ENCODE measurements around the gene UMPS. TPM values are rescaled to one million over a fixed set of nuclear protein-coding genes. Genes with fewer than 3 reads are reported as not detected.
"Not testable (repeated sequence)": the region's sequence is repeated elsewhere in the genome, so short reads cannot be mapped to it uniquely, and the experiment has no call there.

UMPS gene
- total RNA-seq, 2 donors from 2014 or later, result 53.9 to 60.8 TPM

- no peak overlapping the region for H3K27ac Mint-ChIP-seq
- Histone ChIP-seq H3K4me3 (ENCODE audit: low read length) (no peak overlapping the region), H3K36me3 (ENCODE audit: control insufficient read depth, insufficient read depth, low read length) (peaks cover 18% of the 10 kb centered on the region), H3K9me3 (ENCODE audit: control insufficient read depth, low read length) (no peaks in the 10 kb centered on the region), H3K9ac (ENCODE audit: extremely low read depth, low read length, poor library complexity, severe bottlenecking) (no peak overlapping the region), H3K27me3 (ENCODE audit: control insufficient read depth, insufficient read depth, low read length, poor library complexity, severe bottlenecking) (no peaks in the 10 kb centered on the region), H3K4me1 (ENCODE audit: control insufficient read depth, insufficient read depth, low read length) (peaks cover 9% of the 10 kb centered on the region), H3K27ac (ENCODE audit: low read depth, low read length) (no peak overlapping the region)
- peaks cover 53% of the 10 kb centered on the region for H3K4me1 Mint-ChIP-seq
- H3K9me3 Mint-ChIP-seq, result peaks cover 17% of the 10 kb centered on the region
- peak; percentile 30 for DNase-seq
- H3K4me3 Mint-ChIP-seq, result no peak overlapping the region
- H3K27me3 Mint-ChIP-seq (ENCODE audit: insufficient read depth), result no peaks in the 10 kb centered on the region
- peaks cover 24% of the 10 kb centered on the region for H3K36me3 Mint-ChIP-seq (ENCODE audit: low read depth)
- TF ChIP-seq CTCF (conservative IDR thresholded peaks at IDR 0.05), result no peak
- WGBS, 2 experiments (ENCODE audit: insufficient coverage in 1 of 2, insufficient read length in 1 of 2), result 50 to 61% methylated on average over 2 to 3 of the region's 5 CpGs
Observed at GRCh38 chr3:124751501-124751900, 21.2 kb downstream of the UMPS start.

- peak; percentile 38 for DNase-seq
- no peak overlapping the region for H3K27ac ChIP-seq (ENCODE audit: low read depth, low read length)
- peaks cover 9% of the 10 kb centered on the region for H3K4me1 ChIP-seq (ENCODE audit: control insufficient read depth, insufficient read depth, low read length)
- H3K9me3 Mint-ChIP-seq, result peaks cover 17% of the 10 kb centered on the region
- H3K27me3 Mint-ChIP-seq (ENCODE audit: insufficient read depth), result no peaks in the 10 kb centered on the region
- H3K9me3 ChIP-seq (ENCODE audit: control insufficient read depth, low read length), result no peaks in the 10 kb centered on the region
- H3K4me3 ChIP-seq (ENCODE audit: low read length), result peak overlapping the region; percentile 64
- no peak overlapping the region for H3K9ac ChIP-seq (ENCODE audit: extremely low read depth, low read length, poor library complexity, severe bottlenecking)
- H3K36me3 Mint-ChIP-seq (ENCODE audit: low read depth), result peaks cover 20% of the 10 kb centered on the region
- H3K27ac Mint-ChIP-seq, result peak overlapping the region; percentile 93
- H3K27me3 ChIP-seq (ENCODE audit: control insufficient read depth, insufficient read depth, low read length, poor library complexity, severe bottlenecking), result no peaks in the 10 kb centered on the region
- peaks cover 59% of the 10 kb centered on the region for H3K4me1 Mint-ChIP-seq
- peak overlapping the region; percentile 36 for H3K4me3 Mint-ChIP-seq
- no peak for TF ChIP-seq CTCF (conservative IDR thresholded peaks at IDR 0.05)
- WGBS, 2 experiments (ENCODE audit: insufficient coverage in 1 of 2, insufficient read length in 1 of 2), result 92 to 94% methylated on average over 3 of the region's 3 CpGs
- H3K36me3 ChIP-seq (ENCODE audit: control insufficient read depth, insufficient read depth, low read length), result peaks cover 13% of the 10 kb centered on the region
Observed at GRCh38 chr3:124752051-124752450, 21.8 kb downstream of the UMPS start.

- Mint-ChIP-seq H3K4me3 (peak overlapping the region; percentile 57), H3K4me1 (peaks cover 75% of the 10 kb centered on the region), H3K27ac (peak overlapping the region; percentile 98), H3K36me3 (ENCODE audit: low read depth) (peaks cover 14% of the 10 kb centered on the region)
- Histone ChIP-seq H3K4me1 (ENCODE audit: control insufficient read depth, insufficient read depth, low read length) (peaks cover 14% of the 10 kb centered on the region), H3K36me3 (ENCODE audit: control insufficient read depth, insufficient read depth, low read length) (peaks cover 13% of the 10 kb centered on the region), H3K9ac (ENCODE audit: extremely low read depth, low read length, poor library complexity, severe bottlenecking) (peak overlapping the region; percentile 15)
- H3K27ac ChIP-seq (ENCODE audit: low read depth, low read length); H3K27me3 ChIP-seq (ENCODE audit: control insufficient read depth, insufficient read depth, low read length, poor library complexity, severe bottlenecking); H3K27me3 Mint-ChIP-seq (ENCODE audit: insufficient read depth); H3K9me3 ChIP-seq (ENCODE audit: control insufficient read depth, low read length); H3K9me3 Mint-ChIP-seq; H3K4me3 ChIP-seq (ENCODE audit: low read length): not testable (repeated sequence)
- DNase-seq, result peak; percentile 76
- 61 to 87% methylated on average over 5 to 7 of the region's 7 CpGs for WGBS, 2 experiments (ENCODE audit: insufficient coverage in 1 of 2, insufficient read length in 1 of 2)
Observed at GRCh38 chr3:124757926-124758325, 27.7 kb downstream of the UMPS start.

Measured in endodermal cell (in vitro differentiated cells).